Measurements from ENCODE around the gene EMX1. TPM values are rescaled to one million over a fixed set of nuclear protein-coding genes. Genes with fewer than 3 reads are reported as not detected.

EMX1 gene
- total and polyA plus RNA-seq, 2 of the 13 experiments (the other 11 are each of a cell fraction or from before 2014, with no cell fraction given) = 0.62 to 4.9 TPM

GRCh38 chr2:72943540-72944395 is 26.4 kb downstream of the EMX1 start (continued):
- TF ChIP-seq ARID4A (CRISPR knock-in tag; IDR thresholded peaks at IDR 0.05; ENCODE audit: borderline replicate concordance) (no peak), ZBTB40 (IDR thresholded peaks at IDR 0.05) (no peak), ZBTB40 (CRISPR knock-in tag; IDR thresholded peaks at IDR 0.05) (0 out of 2 replicates have a peak, but pooled peaks have one; percentile 40), ZFP91 (CRISPR knock-in tag; IDR thresholded peaks at IDR 0.05; ENCODE audit: borderline replicate concordance) (no peak), ZIK1 (CRISPR knock-in tag; IDR thresholded peaks at IDR 0.05; ENCODE audit: borderline replicate concordance, low read depth) (no peak), FOXP4 (CRISPR knock-in tag; IDR thresholded peaks at IDR 0.05) (0 out of 2 replicates have a peak, but pooled peaks have one; percentile 16), BCL6 (CRISPR knock-in tag; IDR thresholded peaks at IDR 0.05) (no peak), IKZF4 (CRISPR knock-in tag; IDR thresholded peaks at IDR 0.05; ENCODE audit: borderline replicate concordance, low read depth, not compliant biosample characterization) (no peak), MYC (CRISPR knock-in tag; IDR thresholded peaks at IDR 0.05; ENCODE audit: borderline replicate concordance) (no peak), DNMT1 (CRISPR knock-in tag; IDR thresholded peaks at IDR 0.05) (no peak)

All from HepG2 (cell line).